CD4-positive, alpha-beta T cell (primary cell): ENCODE measurements around the gene SCAF1. TPM values are rescaled to one million over a fixed set of nuclear protein-coding genes. Genes with fewer than 3 reads are reported as not detected.

Experiments
- ATAC-seq: fragments of 200-7000 bp; cut with Tn5 transposase; one replicate; pipeline ENCODE4 v1.10.0; 2022; ENCODE audit warnings: mild to moderate bottlenecking; ENCODE audit not compliant: poor library complexity
- CTCF ChIA-PET: fragments of 350-600 bp; sonication (Branson Sonifier 250); formaldehyde crosslinking; loops from one replicate; lab custom pipeline; 2021; ENCODE audit warnings: antibody characterized with exemption, inconsistent platforms; lab: Charles Lee
- POLR2A ChIA-PET: fragments of 350-600 bp; sonication (Branson Sonifier 250); formaldehyde crosslinking; loops from one replicate; lab custom pipeline; 2021; ENCODE audit warnings: antibody characterized with exemption, inconsistent platforms; lab: Charles Lee
- DNase-seq, 14 experiments: peaks; one replicate each; pipeline ENCODE4 v3.0.0-alpha.2; 2013 to 2020; ENCODE audit warnings: mixed read lengths in 2 of 14
- H3K27ac ChIP-seq, 2 donors: one replicate each; pipeline versions ENCODE4 v1.5.1 to v1.7.0; 2013; ENCODE audit warnings: low read length in 2 of 2, low read depth in 1 of 2, mild to moderate bottlenecking in 1 of 2
- H3K27me3 ChIP-seq, 2 experiments: 1 replicate in 1 of 2; 2 replicates in 1 of 2; pipeline versions ENCODE4 v1.6.1 to v1.7.0; 2013; ENCODE audit warnings: low read length in 2 of 2, control low read depth in 1 of 2, mild to moderate bottlenecking in 1 of 2, moderate library complexity in 1 of 2; ENCODE audit not compliant: insufficient read depth in 2 of 2, control insufficient read depth in 1 of 2
- H3K36me3 ChIP-seq: one replicate; pipeline ENCODE4 v1.6.1; 2013; ENCODE audit warnings: low read length, control low read depth; ENCODE audit not compliant: insufficient read depth
- H3K4me1 ChIP-seq: one replicate; pipeline ENCODE4 v1.6.1; 2013; ENCODE audit warnings: low read length, control low read depth; ENCODE audit not compliant: insufficient read depth
- H3K4me3 ChIP-seq: one replicate; pipeline ENCODE4 v1.5.1; 2013; ENCODE audit warnings: mild to moderate bottlenecking, low read length, moderate library complexity
- H3K9me3 ChIP-seq, 2 experiments: 1 replicate in 1 of 2; 2 replicates in 1 of 2; pipeline versions ENCODE4 v1.6.1 to v1.7.0; 2013; ENCODE audit warnings: low read length in 2 of 2, mild to moderate bottlenecking in 2 of 2, control low read depth in 1 of 2, moderate library complexity in 1 of 2; ENCODE audit not compliant: control insufficient read depth in 1 of 2, insufficient read depth in 1 of 2
- H3K27ac Mint-ChIP-seq: one replicate; pipeline ENCODE4 v1.8.0; 2020; ENCODE audit warnings: mixed read lengths
- H3K27me3 Mint-ChIP-seq: one replicate; pipeline ENCODE4 v1.8.0; 2021; ENCODE audit warnings: mixed read lengths
- H3K36me3 Mint-ChIP-seq: one replicate; pipeline ENCODE4 v1.8.0; 2021; ENCODE audit warnings: low read depth, mixed read lengths
- H3K4me1 Mint-ChIP-seq: one replicate; pipeline ENCODE4 v1.8.0; 2021; ENCODE audit warnings: low read depth, mixed read lengths
- H3K4me3 Mint-ChIP-seq: one replicate; pipeline ENCODE4 v1.8.0; 2020; ENCODE audit warnings: mild to moderate bottlenecking, mixed read lengths
- H3K9me3 Mint-ChIP-seq: one replicate; pipeline ENCODE4 v1.8.0; 2020; ENCODE audit warnings: mixed read lengths
- CTCF ChIP-seq: fragments of 200-600 bp; IDR thresholded peaks from one replicate; pipeline ENCODE4 v1.8.0; 2022; ENCODE audit warnings: antibody characterized with exemption, mild to moderate bottlenecking
- intact Hi-C, 2 experiments: fragments of 100-400 bp; cut with DNase I in 1 of 2; cut with micrococcal nuclease in 1 of 2; formaldehyde crosslinking; loops; one replicate each; pipeline versions ENCODE4 v1.15.1 to v1.9.0; 2023 to 2025; cut with DNase I, micrococcal nuclease
- total RNA-seq, 174 experiments: library from RNA in 2 of 174; stranded (reverse) in 2 of 174; gene quantifications; one replicate each; pipeline ENCODE4 v1.2.3 and lab custom pipeline; 2021 to 2026

Gene SCAF1
- total RNA-seq, 2 experiments from 2014 or later: 30.6 to 34.8 TPM

GRCh38 chr19:49594993-49595818 lies 46.8 kb upstream of the SCAF1 start:
- Histone ChIP-seq H3K9me3 (no peaks in the 10 kb centered on the region), H3K4me3 (no peak overlapping the region), H3K36me3 (peaks cover 57% of the 10 kb centered on the region), H3K27me3 (no peaks in the 10 kb centered on the region), H3K4me1 (peaks cover 34% of the 10 kb centered on the region), H3K27ac (no peak overlapping the region)
- Mint-ChIP-seq H3K9me3 (no peaks in the 10 kb centered on the region), H3K36me3 (peaks cover 58% of the 10 kb centered on the region), H3K27ac (no peak overlapping the region), H3K27me3 (no peaks in the 10 kb centered on the region), H3K4me3 (no peak overlapping the region), H3K4me1 (peaks cover 26% of the 10 kb centered on the region)
- ChIA-PET POLR2A (interaction anchor here (0.7 to 6.2 kb wide), 4 partner anchors 15 to 100 kb away, joined by 3 to 86 read pairs (median 4); partner anchors contain the start of genes NOSIP, PRRG2 and RRAS), CTCF (no interaction called here)
- ATAC-seq (no peak), DNase-seq (no peak)
- intact Hi-C loops: no loop called here
- TF ChIP-seq CTCF: no peak

DNA sequence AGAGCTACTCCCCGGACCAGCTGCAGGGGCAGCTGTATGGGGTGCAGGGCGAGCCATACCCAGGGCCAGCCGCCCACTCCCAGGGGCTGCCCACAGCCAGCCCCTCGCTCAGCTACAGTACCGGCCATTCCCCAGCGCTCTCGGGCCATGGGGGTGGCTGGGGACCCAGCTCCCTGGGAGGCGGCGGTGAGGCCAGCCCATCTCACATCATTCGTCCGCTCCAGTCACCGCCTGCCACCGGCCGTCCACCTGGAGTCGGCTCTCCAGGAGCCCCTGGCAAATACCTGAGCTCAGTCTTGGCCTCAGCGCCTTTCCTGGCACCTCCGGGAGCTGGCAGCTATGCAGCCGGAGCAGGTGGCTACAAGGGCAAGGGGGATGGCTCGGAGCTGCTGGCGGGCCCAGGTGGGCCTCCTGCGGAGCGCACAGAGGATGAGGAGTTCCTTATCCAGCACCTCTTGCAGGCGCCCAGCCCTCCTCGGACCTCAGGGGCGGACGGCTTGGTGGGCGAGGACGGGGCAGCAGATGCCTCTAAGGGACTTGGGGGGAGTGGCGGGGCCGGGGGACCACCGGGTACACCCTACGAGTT lies 46.1 kb upstream of the SCAF1 start:
- no peaks in the 10 kb centered on the region for H3K27me3 ChIP-seq
- Mint-ChIP-seq H3K4me1 (peaks cover 26% of the 10 kb centered on the region), H3K9me3 (no peaks in the 10 kb centered on the region), H3K36me3 (peaks cover 57% of the 10 kb centered on the region), H3K4me3 (no peak overlapping the region), H3K27me3 (no peaks in the 10 kb centered on the region), H3K27ac (no peak overlapping the region)
- POLR2A ChIA-PET: interaction anchor here (0.7 to 1.8 kb wide), 3 partner anchors 38 to 101 kb away, joined by 3 to 6 read pairs (median 3); partner anchors contain the start of gene RRAS
- CTCF ChIA-PET: no interaction called here
- no peak for TF ChIP-seq CTCF
- DNase-seq: no peak
- ATAC-seq: no peak
- H3K4me1 ChIP-seq: peaks cover 27% of the 10 kb centered on the region
- H3K4me3 ChIP-seq: no peak overlapping the region
- intact Hi-C loops: no loop called here
- H3K9me3 ChIP-seq: no peaks in the 10 kb centered on the region
- H3K36me3 ChIP-seq: peaks cover 61% of the 10 kb centered on the region
- no peak overlapping the region for H3K27ac ChIP-seq

DNA sequence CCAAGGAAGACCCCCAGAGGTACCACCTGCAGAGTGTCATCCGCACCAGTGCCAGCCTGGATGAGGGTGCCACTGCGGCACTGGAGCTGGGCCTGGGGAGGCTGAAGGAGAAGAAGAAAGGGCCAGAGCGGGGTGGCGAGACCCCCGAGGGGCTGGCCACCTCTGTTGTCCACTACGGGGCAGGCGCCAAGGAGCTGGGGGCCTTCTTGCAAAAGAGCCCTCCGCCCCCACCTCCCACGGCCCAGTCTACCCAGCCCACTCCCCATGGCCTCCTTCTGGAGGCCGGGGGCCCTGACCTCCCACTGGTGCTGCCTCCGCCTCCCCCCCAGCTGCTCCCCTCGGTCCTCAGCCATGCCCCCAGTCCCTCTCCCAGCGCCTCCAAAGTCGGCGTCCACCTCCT lies 45.6 kb upstream of the SCAF1 start:
- ChIA-PET CTCF (no interaction called here), POLR2A (interaction anchor here (1.0 to 1.8 kb wide), 3 partner anchors 44 to 101 kb away, joined by 3 to 6 read pairs (median 4); partner anchors contain the start of genes RRAS and SCAF1)
- intact Hi-C loops: no loop called here
- H3K9me3 ChIP-seq: no peaks in the 10 kb centered on the region
- peaks cover 27% of the 10 kb centered on the region for H3K4me1 ChIP-seq
- Mint-ChIP-seq H3K9me3 (no peaks in the 10 kb centered on the region), H3K4me1 (peaks cover 30% of the 10 kb centered on the region), H3K36me3 (peaks cover 61% of the 10 kb centered on the region), H3K27me3 (no peaks in the 10 kb centered on the region), H3K4me3 (no peak overlapping the region), H3K27ac (no peak overlapping the region)
- no peak overlapping the region for H3K27ac ChIP-seq
- no peak for TF ChIP-seq CTCF
- no peaks in the 10 kb centered on the region for H3K27me3 ChIP-seq
- DNase-seq: no peak
- peaks cover 65% of the 10 kb centered on the region for H3K36me3 ChIP-seq
- no peak overlapping the region for H3K4me3 ChIP-seq
- ATAC-seq: no peak
